ENCODE results near the gene HES4.

HES4 gene

GRCh38 chr1:963746-964525, 36.0 kb downstream of the HES4 start:
- DNase-seq, result no peak

GRCh38 chr1:963301-963651, 36.6 kb downstream of the HES4 start:
- no peak for DNase-seq

GRCh38 chr1:962381-963300, 37.3 kb downstream of the HES4 start:
- DNase-seq, result no peak

GRCh38 chr1:961132-961669, 38.7 kb downstream of the HES4 start:
- DNase-seq, result no peak

GRCh38 chr1:960363-961131, 39.4 kb downstream of the HES4 start, which contains the start of gene KLHL17:
KLHL17 (plus strand) TSS chr1:960584; CDS start chr1:960694, 110 bp downstream.
- no peak for DNase-seq

- no peak for DNase-seq
Observed at GRCh38 chr1:959731-960362, 40.0 kb downstream of the HES4 start.

GRCh38 chr1:958823-959730, 40.8 kb downstream of the HES4 start, which contains the start of gene NOC2L:
NOC2L (minus strand) TSS chr1:959256; CDS start chr1:959240, 16 bp downstream.
- DNase-seq, result peak; percentile 41

GRCh38 chr1:956636-957035, 43.3 kb downstream of the HES4 start:
- no peak for DNase-seq

GRCh38 chr1:955474-955873, 44.4 kb downstream of the HES4 start:
- DNase-seq, result no peak

GRCh38 chr1:954927-955326, 45.0 kb downstream of the HES4 start:
- no peak for DNase-seq

- no peak for DNase-seq
Observed at GRCh38 chr1:953524-954320, 46.2 kb downstream of the HES4 start.

- DNase-seq, result no peak
Observed at GRCh38 chr1:952603-953002, 47.3 kb downstream of the HES4 start.

- DNase-seq, result no peak
Observed at GRCh38 chr1:952201-952600, 47.7 kb downstream of the HES4 start.

GRCh38 chr1:951364-951763, 48.5 kb downstream of the HES4 start:
- DNase-seq, result no peak

- DNase-seq, result no peak
Observed at GRCh38 chr1:950881-951280, 49.0 kb downstream of the HES4 start.

- DNase-seq, result no peak
Observed at GRCh38 chr1:950268-950667, 49.6 kb downstream of the HES4 start.
